Esophagus squamous epithelium (tissue), 4 donors: ENCODE data around the gene ADK.

ENCODE experiments used
- POLR2A ChIP-seq, 4 donors: fragments of 450-650 bp; IDR thresholded peaks; one replicate each; pipeline ENCODE4 v1.6.1; 2017; ENCODE audit warnings: antibody characterized with exemption in 4 of 4, mild to moderate bottlenecking in 4 of 4, moderate library complexity in 3 of 4
- TF ChIP-seq, protein P1 (sequence below), 6 experiments: fragments of 450-650 bp in 4 of 6; fragments of 200-600 bp in 2 of 6; sonication (generic) in 2 of 6; IDR thresholded peaks; one replicate each; pipeline ENCODE4 v1.5.1; 2016 to 2019; ENCODE audit warnings: antibody characterized with exemption in 6 of 6, mild to moderate bottlenecking in 4 of 6, moderate library complexity in 4 of 6

GRCh38 chr10:74394416-74394969 lies 243.5 kb downstream of the ADK start:
- TF ChIP-seq, protein P1, sequence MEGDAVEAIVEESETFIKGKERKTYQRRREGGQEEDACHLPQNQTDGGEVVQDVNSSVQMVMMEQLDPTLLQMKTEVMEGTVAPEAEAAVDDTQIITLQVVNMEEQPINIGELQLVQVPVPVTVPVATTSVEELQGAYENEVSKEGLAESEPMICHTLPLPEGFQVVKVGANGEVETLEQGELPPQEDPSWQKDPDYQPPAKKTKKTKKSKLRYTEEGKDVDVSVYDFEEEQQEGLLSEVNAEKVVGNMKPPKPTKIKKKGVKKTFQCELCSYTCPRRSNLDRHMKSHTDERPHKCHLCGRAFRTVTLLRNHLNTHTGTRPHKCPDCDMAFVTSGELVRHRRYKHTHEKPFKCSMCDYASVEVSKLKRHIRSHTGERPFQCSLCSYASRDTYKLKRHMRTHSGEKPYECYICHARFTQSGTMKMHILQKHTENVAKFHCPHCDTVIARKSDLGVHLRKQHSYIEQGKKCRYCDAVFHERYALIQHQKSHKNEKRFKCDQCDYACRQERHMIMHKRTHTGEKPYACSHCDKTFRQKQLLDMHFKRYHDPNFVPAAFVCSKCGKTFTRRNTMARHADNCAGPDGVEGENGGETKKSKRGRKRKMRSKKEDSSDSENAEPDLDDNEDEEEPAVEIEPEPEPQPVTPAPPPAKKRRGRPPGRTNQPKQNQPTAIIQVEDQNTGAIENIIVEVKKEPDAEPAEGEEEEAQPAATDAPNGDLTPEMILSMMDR (IDR thresholded peaks at IDR 0.05) = no peak
- no peak for TF ChIP-seq POLR2A (IDR thresholded peaks at IDR 0.05)
